HG03457 (cell line): ENCODE measurements around the gene ZNF805.
"Not testable (repeated sequence)": the region's sequence is repeated elsewhere in the genome, so short reads cannot be mapped to it uniquely, and the experiment has no call there.

Experiments
- ATAC-seq: cut with Tn5 transposase; IDR thresholded peaks from one replicate; pipeline ENCODE4 v1.9.1; 2021; ENCODE audit warnings: moderate number of reproducible peaks; ENCODE audit not compliant: unreplicated experiment

Gene ZNF805

DNA sequence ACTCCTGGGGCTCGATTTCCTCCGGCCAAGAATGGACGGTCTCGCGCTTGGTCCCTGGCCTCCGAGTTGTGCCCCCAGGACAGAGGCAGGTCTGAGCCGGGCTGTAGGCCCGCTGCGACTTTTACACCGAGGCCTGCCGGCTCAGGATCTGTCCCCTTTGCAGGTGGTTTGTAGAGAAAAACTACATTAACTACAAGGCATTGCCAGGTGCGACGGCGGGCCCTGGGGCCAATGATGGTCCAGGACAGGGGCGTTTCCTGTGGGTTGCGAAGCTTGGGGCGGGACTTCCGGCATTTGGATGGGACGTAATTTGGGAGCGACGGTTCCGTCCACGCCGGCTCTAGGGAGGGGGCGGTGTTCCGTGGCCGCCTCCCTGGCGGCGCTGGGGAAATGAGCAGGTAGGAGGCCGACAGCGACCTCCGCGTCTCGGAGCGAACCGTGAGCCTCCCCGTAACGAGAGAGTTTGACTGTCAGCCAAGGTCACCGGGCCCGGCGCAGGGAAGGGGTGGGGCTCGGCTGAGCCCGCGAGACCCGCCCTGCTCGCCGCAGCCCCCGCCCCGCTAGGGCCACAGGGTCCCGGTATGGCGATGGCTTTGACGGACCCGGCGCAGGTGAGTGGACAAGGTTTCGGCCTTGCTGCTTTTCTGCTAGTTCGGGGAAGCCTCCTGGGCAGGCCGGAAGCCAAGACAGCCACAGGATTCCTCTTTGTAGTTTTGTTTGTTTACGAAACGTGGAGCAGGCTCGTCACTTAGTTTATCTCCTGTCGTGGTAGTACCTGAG, at the start of gene ZNF805:
ZNF805 (plus strand) TSS at position 322 of the 780 bp plus-strand sequence; CDS start at position 582, 260 bp downstream.
- peak; percentile 89 for ATAC-seq

DNA sequence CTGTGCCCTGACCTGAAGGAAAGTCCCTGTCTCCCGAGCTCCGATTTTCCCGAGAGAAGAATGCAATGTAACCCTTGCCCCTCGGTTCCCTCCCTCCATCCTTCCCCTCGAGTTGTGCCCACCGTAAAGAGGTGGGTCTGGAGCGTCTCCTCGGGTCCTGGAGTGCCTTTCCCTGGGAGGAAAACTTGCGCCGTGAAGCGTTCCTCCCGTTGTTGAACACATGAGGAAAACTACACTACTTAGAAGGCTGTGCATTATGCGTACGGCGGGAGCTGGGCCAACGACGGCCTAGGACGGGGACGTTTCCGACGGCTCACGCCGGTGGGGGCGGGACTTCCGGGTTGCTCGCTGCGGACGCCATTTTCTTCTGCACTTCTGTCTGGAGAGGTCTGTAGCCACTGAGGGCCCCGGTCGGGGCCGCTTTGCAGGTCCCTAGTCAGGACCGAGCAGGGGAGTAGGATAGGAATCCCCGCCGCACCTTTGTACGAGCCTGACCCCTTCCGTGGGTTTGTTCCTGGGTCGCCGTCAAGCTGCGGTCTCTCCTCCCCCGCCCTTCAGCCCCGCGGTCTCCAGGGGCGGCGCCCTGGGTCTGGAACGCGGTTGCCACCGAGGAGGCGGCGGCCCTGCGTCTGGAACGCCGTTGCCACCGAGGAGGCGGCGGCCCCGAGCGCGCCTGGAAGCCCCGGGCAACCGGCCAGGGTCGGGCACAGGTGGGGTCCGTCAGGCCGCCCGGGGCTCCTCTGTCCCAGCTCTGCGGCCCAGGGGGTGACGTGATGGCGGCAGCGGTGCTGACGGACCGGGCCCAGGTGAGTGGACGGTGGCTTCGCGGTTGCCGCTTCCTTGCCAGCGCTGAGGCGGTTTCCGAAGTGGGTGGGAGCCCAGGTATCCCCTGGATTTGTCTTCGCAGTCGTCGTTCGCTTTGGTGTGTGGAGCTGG, 49.0 kb upstream of the ZNF805 start, which contains the start of gene ZNF264:
ZNF264 (plus strand) TSS at position 360 of the 936 bp plus-strand sequence; CDS start at position 774, 414 bp downstream.
- peak; percentile 87 for ATAC-seq

- ATAC-seq: no peak
Observed at GRCh38 chr19:57192077-57192420, 48.4 kb upstream of the ZNF805 start.

- no peak for ATAC-seq
Observed at GRCh38 chr19:57192993-57193392, 47.4 kb upstream of the ZNF805 start.

DNA sequence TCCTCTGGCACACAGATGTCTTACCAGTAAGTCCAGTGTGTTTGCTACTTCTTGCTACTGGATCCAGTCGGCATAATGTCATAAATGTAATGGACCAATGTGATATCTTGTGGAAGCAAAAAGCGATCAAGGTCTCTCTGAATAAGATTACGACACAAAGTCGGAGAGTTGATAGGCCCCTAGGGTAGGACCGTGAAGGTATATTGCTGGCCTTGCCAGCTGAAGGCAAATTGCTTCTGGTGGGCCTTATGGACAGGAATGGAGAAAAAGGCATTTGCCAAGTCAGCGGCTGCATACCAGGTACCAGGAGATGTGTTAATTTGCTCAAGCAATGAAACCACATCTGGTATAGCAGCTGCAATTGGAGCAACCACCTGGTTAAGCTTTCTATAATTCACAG, 42.6 kb upstream of the ZNF805 start:
- ATAC-seq: not testable (repeated sequence)

GRCh38 chr19:57202160-57202559, 38.3 kb upstream of the ZNF805 start:
- ATAC-seq: no peak

- ATAC-seq: no peak
Observed at GRCh38 chr19:57210381-57210780, 30.1 kb upstream of the ZNF805 start.

GRCh38 chr19:57212109-57212508, 28.3 kb upstream of the ZNF805 start:
- no peak for ATAC-seq

GRCh38 chr19:57227502-57227901, 12.9 kb upstream of the ZNF805 start:
- ATAC-seq: no peak

- no peak for ATAC-seq
Observed at GRCh38 chr19:57231686-57232085, 8.7 kb upstream of the ZNF805 start.

DNA sequence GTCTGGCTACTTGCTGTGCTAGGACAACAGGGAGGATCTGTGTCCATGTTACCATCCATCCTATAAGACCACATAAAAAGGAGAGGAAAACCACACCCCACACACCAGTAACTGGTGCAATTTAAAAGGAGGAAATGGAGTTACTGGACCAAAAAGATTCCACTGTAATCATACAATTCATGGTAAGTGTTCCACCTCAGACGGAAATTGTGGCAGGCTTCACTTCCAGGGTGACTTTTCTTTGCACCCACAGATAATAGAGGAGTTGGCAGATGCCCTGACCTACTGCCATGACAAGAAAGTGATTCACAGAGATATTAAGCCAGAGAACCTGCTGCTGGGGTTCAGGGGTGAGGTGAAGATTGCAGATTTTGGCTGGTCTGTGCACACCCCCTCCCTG, 7.2 kb upstream of the ZNF805 start:
- no peak for ATAC-seq

GRCh38 chr19:57239982-57240310, 486 bp upstream of the ZNF805 start:
- ATAC-seq: no peak

DNA sequence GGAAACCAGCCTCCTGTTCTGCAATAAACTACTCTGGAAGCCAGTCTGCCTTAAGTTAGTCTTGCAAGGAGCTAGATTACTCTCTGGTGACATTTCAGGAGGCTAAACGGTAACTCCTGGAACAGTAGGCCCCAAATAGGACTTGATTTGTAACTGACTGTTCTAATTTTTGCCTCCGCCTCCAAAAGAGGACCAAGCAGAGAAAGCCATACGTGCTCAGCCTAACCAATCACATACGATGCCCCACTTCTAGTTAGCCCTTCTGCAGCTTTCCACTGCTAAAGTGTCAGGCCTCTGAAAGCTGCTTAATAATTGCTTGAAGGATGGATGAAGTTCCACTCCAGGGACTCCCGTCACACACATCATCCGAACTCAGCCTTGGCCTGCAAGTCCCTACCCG, 744 bp downstream of the ZNF805 start:
- no peak for ATAC-seq

- ATAC-seq: no peak
Observed at GRCh38 chr19:57242821-57243220, 2.4 kb downstream of the ZNF805 start.

- ATAC-seq: no peak
Observed at GRCh38 chr19:57244513-57244912, 4.1 kb downstream of the ZNF805 start.

DNA sequence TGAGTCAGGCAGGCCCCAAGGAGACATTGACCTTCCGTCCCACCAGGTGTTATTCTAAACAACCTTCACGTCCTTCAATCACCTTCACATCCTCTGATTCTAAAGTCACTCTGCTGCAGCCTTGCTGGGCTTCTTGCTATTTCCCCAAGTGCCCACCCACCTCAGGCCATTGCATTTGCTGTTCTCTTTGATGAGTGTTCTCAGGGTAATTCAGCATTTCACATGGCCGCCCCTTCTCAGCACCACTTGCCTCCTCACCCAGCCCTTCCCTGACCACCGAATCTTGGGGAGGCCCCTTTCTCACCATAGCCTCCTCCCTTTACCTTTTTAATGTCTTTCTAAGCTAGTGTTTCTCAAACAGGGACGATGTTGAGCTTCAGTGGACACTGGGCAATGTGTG, 4.6 kb downstream of the ZNF805 start:
- ATAC-seq: no peak

- ATAC-seq: no peak
Observed at GRCh38 chr19:57245959-57246358, 5.5 kb downstream of the ZNF805 start.

GRCh38 chr19:57248646-57249045, 8.2 kb downstream of the ZNF805 start:
- no peak for ATAC-seq

- no peak for ATAC-seq
Observed at GRCh38 chr19:57249329-57249728, 8.9 kb downstream of the ZNF805 start.

- ATAC-seq: not testable (repeated sequence)
Observed at GRCh38 chr19:57253767-57254166, 13.3 kb downstream of the ZNF805 start.

DNA sequence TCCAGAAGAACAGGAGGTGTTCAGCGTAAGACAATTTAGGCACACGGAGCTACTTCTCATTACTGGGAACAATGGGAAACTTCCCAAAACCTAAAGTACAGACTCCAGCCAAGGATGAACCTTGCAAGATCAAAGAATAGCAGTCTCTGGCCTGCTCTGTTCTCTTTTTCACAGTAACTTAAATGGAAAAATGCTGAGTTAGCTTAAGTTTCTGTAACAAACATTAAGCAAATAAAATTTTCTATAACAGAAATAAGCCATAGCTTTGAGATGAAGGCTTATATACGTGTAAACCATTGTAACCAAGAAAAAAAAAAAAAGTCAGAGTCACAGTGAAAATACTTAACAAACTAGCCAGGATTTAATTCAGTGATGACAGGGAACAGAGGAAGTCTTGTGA, 21.6 kb downstream of the ZNF805 start:
- no peak for ATAC-seq

DNA sequence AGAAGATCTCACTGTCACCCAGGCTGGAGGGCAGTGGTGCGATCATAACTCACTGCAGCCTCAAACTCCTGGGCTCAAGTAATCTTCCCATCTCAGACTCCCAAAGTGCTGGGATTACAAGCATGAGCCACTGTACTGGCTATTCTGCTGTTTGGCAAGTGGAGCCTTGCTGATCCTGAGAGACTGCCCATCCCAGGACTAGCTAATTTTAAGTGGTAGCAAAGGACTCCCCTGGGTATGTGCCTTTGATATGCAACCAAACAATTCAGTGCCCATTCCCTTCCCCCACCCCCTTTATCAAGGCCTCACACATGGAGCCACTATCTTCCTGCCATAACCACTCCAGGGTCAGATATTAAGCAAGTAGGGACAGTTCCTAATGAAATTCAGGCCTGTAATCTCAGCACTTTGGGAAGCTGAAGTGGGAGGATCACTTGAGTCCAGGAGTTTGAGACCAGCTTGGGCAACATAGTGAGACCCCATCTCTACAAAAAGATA, 22.9 kb downstream of the ZNF805 start:
- no peak for ATAC-seq
